ENCODE measurements around the gene FBXO5. TPM values are rescaled to one million over a fixed set of nuclear protein-coding genes. Genes with fewer than 3 reads are reported as not detected.

FBXO5 gene
- total and polyA plus RNA-seq, 9 of the 15 experiments (the other 6 are each of a cell fraction or from before 2014, with no cell fraction given): 17.8 to 89.3 (median 62.9) TPM

DNA sequence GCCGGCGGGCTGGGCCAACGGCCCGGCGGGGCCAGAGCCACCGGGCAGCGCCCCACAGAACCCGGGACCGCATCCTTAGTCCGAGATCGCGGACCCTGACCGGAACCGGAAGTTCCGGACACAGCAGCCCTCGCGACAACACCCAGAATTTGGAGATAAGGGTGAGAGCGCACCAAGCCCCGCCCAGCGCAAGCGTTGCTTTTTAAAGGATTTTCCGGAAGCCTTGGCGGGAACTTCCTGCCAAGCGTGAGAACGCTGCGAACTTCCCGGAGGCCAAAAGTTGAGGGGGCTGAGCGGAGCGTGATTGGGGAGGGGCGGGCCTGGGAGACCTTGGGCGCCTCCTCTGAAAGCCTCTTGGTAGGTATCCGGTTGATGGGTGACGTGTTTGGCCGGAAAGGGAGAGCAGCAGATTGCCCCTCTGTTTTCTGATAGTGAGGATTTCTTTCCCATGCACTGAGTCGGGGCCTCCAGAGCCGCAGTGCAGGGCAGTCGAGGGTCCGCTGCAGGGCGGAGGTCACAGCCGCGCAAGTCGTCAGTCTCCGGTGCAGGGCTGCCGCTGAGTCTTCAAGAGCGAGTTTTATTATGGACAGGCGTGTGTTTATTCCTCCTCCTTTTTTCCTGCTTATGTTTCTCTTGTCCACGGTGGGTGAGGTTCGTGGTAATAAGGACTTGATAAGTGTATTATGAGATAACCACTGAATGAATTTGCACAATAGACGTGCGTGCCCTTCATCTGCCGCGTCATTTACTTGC, 19.9 kb upstream of the FBXO5 start, which contains the start of gene MTRF1L (continued):
- TF ChIP-seq, protein P1, sequence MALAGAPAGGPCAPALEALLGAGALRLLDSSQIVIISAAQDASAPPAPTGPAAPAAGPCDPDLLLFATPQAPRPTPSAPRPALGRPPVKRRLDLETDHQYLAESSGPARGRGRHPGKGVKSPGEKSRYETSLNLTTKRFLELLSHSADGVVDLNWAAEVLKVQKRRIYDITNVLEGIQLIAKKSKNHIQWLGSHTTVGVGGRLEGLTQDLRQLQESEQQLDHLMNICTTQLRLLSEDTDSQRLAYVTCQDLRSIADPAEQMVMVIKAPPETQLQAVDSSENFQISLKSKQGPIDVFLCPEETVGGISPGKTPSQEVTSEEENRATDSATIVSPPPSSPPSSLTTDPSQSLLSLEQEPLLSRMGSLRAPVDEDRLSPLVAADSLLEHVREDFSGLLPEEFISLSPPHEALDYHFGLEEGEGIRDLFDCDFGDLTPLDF (CRISPR knock-in tag; IDR thresholded peaks at IDR 0.05): peak; percentile 93; the same call in 1 of the 2 replicates
- TF ChIP-seq ZNF282 (CRISPR knock-in tag; IDR thresholded peaks at IDR 0.05) (no peak), GABPB1 (CRISPR knock-in tag; IDR thresholded peaks at IDR 0.05) (peak; percentile 92), HDAC1 (IDR thresholded peaks at IDR 0.05) (peak in 1 of 2 experiments; percentile 78; a peak in 1 of 4 replicates), NR3C1 (CRISPR knock-in tag; IDR thresholded peaks at IDR 0.05) (no peak), ZFP1 (CRISPR knock-in tag; IDR thresholded peaks at IDR 0.05) (peak; percentile 47; the same call in 1 of the 2 replicates), KAT2B (IDR thresholded peaks at IDR 0.05; ENCODE audit: low read depth, low read length) (no peak), ZNF3 (CRISPR knock-in tag; IDR thresholded peaks at IDR 0.05) (no peak), PBX2 (CRISPR knock-in tag; IDR thresholded peaks at IDR 0.05; ENCODE audit: low read depth) (no peak), PBX2 (tag; conservative IDR thresholded peaks at IDR 0.05; ENCODE audit: low read depth) (no peak), ZNF239 (CRISPR knock-in tag; IDR thresholded peaks at IDR 0.05) (no peak), HOXB6 (CRISPR knock-in tag; IDR thresholded peaks at IDR 0.05; ENCODE audit: borderline replicate concordance) (no peak), EHMT2 (IDR thresholded peaks at IDR 0.05) (no peak), NR2C2 (CRISPR knock-in tag; IDR thresholded peaks at IDR 0.05) (no peak), NR2C2 (tag; IDR thresholded peaks at IDR 0.05) (peak; percentile 85), ZNF212 (CRISPR knock-in tag; IDR thresholded peaks at IDR 0.05) (no peak), PHB (CRISPR knock-in tag; IDR thresholded peaks at IDR 0.05) (no peak), HMGXB4 (CRISPR knock-in tag; IDR thresholded peaks at IDR 0.05) (0 out of 2 replicates have a peak, but pooled peaks have one; percentile 62), FOXK2 (conservative IDR thresholded peaks at IDR 0.05 in 1 of 2, IDR thresholded peaks at IDR 0.05 in 1 of 2; ENCODE audit: low read depth in 2 of 2) (peak; percentile 54 to 68; a peak in 2 of 4 replicates), TEAD1 (CRISPR knock-in tag; IDR thresholded peaks at IDR 0.05) (no peak)
- TF ChIP-seq, protein P2, sequence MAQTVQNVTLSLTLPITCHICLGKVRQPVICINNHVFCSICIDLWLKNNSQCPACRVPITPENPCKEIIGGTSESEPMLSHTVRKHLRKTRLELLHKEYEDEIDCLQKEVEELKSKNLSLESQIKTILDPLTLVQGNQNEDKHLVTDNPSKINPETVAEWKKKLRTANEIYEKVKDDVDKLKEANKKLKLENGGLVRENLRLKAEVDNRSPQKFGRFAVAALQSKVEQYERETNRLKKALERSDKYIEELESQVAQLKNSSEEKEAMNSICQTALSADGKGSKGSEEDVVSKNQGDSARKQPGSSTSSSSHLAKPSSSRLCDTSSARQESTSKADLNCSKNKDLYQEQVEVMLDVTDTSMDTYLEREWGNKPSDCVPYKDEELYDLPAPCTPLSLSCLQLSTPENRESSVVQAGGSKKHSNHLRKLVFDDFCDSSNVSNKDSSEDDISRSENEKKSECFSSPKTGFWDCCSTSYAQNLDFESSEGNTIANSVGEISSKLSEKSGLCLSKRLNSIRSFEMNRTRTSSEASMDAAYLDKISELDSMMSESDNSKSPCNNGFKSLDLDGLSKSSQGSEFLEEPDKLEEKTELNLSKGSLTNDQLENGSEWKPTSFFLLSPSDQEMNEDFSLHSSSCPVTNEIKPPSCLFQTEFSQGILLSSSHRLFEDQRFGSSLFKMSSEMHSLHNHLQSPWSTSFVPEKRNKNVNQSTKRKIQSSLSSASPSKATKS (CRISPR knock-in tag; IDR thresholded peaks at IDR 0.05): no peak
